ENCODE measurements around the gene GZMM. TPM values are rescaled to one million over a fixed set of nuclear protein-coding genes. Genes with fewer than 3 reads are reported as not detected.
A peak's percentile ranks its signal among the peaks of the same experiment; 100 is the strongest.

GZMM gene
- total and polyA plus RNA-seq, 10 donors = 3.9 to 19.5 (median 14.9) TPM

- H3K27ac ChIP-seq = no peak overlapping the region
- H3K9me3 ChIP-seq = peaks cover 0 to 3% (median 0%) of the 10 kb centered on the region in 8 donors
- H3K4me1 ChIP-seq = peaks cover 0 to under 1% (median 0%) of the 10 kb centered on the region in 6 donors
- no peak for DNase-seq
- peaks cover 0 to 24% (median 0%) of the 10 kb centered on the region in 7 donors for H3K27me3 ChIP-seq (replicated peaks in 1 of 7)
- TF ChIP-seq CTCF (IDR thresholded peaks at IDR 0.05 in 8 of 11, conservative IDR thresholded peaks at IDR 0.05 in 3 of 11) (no peak), POLR2AphosphoS5 (IDR thresholded peaks at IDR 0.05) (peak in 1 of 3 donors; percentile 8), POLR2A (IDR thresholded peaks at IDR 0.05) (no peak)
- WGBS, 5 donors = 45 to 79% (median 79%) methylated on average over 9 to 18 of the region's 18 CpGs
- intact Hi-C loops (cut with DNase I; ENCODE audit: low total_unique reads) = no loop called here
- peaks cover 0 to 2% (median 0%) of the 10 kb centered on the region in 6 donors for H3K36me3 ChIP-seq
- no peak overlapping the region for H3K4me3 ChIP-seq
Observed at GRCh38 chr19:525029-525428, 18.8 kb upstream of the GZMM start.

DNA sequence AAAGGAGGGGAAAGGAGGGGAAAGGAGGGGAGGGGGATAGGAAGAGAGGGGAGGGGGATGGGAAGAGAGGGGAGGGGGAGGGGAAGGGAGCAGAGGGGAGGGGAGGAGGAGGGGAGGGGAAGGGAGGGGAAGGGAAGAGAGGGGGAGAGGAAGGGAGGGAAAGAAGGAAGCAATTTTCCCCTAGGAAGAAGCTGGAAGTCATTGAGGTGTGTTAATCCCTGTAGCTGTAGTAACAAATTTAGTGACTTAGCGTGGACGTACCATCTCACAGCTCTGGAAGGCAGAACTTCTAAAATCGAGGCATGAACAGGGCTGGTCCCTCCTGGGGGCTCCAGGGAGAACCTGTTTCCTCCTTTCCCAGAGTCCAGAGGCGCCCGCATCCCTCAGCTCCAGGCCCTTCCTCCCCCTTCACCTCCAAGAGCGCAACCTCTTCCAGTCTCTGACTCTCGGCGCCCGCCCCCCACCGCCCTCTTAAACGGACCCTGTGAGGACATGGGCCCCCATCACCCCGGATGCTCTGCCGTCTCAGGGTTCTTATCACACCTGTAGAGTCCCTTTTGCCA, 17.9 kb upstream of the GZMM start:
- 58 to 67% (median 63%) methylated on average over 13 of the region's 13 CpGs for WGBS, 5 donors
- no peak overlapping the region for H3K4me3 ChIP-seq
- peaks cover 0 to 24% (median 0%) of the 10 kb centered on the region in 7 donors for H3K27me3 ChIP-seq (replicated peaks in 1 of 7)
- H3K27ac ChIP-seq = no peak overlapping the region
- peaks cover 0 to 3% (median 0%) of the 10 kb centered on the region in 8 donors for H3K9me3 ChIP-seq
- TF ChIP-seq POLR2A (IDR thresholded peaks at IDR 0.05) = no peak
- no peak for TF ChIP-seq CTCF (IDR thresholded peaks at IDR 0.05 in 8 of 11, conservative IDR thresholded peaks at IDR 0.05 in 3 of 11)
- no peaks in the 10 kb centered on the region for H3K36me3 ChIP-seq
- intact Hi-C loops (cut with DNase I; ENCODE audit: low total_unique reads) = no loop called here
- no peak for DNase-seq
- H3K4me1 ChIP-seq = peaks cover 5 to 9% (median 8%) of the 10 kb centered on the region in 6 donors

DNA sequence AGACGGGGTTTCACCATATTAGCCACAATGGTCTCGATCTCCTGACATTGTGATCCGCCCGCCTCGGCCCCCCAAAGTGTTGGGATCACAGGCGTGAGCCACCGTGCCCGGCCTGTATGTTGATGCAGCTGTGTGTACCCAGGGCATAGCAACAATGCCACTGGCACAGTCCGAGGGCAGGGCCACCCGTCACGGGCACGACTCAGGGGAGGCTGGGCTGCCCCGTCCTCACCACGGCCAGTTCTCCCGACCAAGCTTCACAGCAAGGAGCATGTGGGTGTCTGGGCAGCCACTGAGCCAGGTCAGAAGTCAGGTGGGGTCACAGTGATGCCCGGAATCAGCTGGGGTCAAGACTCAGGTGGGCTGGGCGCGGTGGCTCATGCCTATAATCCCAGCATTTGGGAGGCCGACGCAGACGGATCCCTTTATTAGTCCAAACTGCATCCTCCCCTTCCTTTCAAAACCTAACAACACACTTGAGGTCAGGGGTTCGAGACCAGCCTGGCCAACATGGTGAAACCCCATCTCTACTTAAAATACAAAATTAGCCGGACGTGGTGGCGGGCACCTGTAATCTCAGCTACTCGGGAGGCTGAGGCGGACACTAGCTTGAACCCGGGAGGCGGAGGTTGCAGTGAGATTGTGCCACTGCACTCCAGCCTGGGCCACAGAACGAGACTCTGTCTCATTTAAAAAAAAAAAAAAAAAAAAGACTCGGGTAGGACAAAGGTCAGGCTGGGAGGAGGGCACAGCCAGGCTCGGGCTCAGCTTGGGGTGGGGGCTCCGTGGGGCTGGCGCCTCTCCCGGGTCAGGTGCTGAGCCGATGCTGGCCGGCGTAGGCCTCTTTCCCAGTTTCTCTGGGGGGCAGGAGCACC, 13.5 kb upstream of the GZMM start:
- 65 to 72% (median 70%) methylated on average over 34 to 38 of the region's 38 CpGs for WGBS, 5 donors
- no peak for TF ChIP-seq CTCF (IDR thresholded peaks at IDR 0.05 in 8 of 11, conservative IDR thresholded peaks at IDR 0.05 in 3 of 11)
- no peak for TF ChIP-seq POLR2AphosphoS5 (IDR thresholded peaks at IDR 0.05)
- no peak for TF ChIP-seq POLR2A (IDR thresholded peaks at IDR 0.05)
- Histone ChIP-seq H3K27ac (peak overlapping the region; percentile 92 to 99 (median 96)), H3K27me3 (replicated peaks in 1 of 7) (peaks cover 0 to 20% (median 0%) of the 10 kb centered on the region in 7 donors), H3K36me3 (peaks cover 0 to 11% (median 2%) of the 10 kb centered on the region in 6 donors), H3K4me3 (peak overlapping the region; percentile 78 to 99 (median 96)), H3K4me1 (peaks cover 17 to 43% (median 34%) of the 10 kb centered on the region in 6 donors), H3K9me3 (no peaks in the 10 kb centered on the region)
- intact Hi-C loops (cut with DNase I; ENCODE audit: low total_unique reads) = loop anchor here (5.0 kb wide), 1 partner anchor 42 kb away; the partner anchor contains the start of gene BSG
- DNase-seq = no peak

Data from spleen (tissue), 11 donors.